ENCODE data around the gene YEATS2. TPM values are rescaled to one million over a fixed set of nuclear protein-coding genes. Genes with fewer than 3 reads are reported as not detected.

The YEATS2 gene
- polyA plus RNA-seq, 2 donors, result 5.8 to 9.0 TPM

DNA sequence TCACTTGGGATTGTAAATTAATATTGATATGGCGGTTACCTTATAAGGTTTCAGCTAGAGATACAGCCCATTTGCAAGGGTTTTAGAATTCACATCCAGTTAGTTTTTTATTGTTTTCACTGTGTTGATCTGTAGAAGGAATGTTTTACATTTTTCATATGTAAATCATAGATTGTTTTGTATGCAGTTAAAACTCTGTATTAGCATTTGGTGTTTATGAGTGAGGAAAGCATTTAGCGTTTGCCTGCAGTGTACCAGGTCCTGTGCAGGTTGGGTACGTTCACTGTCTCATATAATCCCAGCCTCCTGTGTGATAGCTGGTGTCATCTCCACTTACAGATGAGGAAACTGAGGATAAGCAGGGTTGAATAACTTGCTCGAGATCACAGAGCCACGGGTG is 104.0 kb downstream of the YEATS2 start:
- Histone ChIP-seq H3K4me1 (ENCODE audit: control insufficient read depth in 2 of 2, insufficient read depth in 2 of 2, low read length in 1 of 2) (no peaks in the 10 kb centered on the region), H3K36me3 (ENCODE audit: control insufficient read depth in 2 of 2, insufficient read depth in 2 of 2, low read length in 1 of 2) (peaks cover 16 to 44% of the 10 kb centered on the region in 2 donors)
- WGBS, 2 donors, result 88 to 96% methylated on average over 5 of the region's 5 CpGs

GRCh38 chr3:183802989-183803388 is 105.4 kb downstream of the YEATS2 start:
- WGBS, 2 donors, result 67 to 71% methylated on average over 6 of the region's 6 CpGs
- no peaks in the 10 kb centered on the region for H3K27me3 ChIP-seq (ENCODE audit: control insufficient read depth in 1 of 2, insufficient read depth in 2 of 2, low read length in 2 of 2)
- no peak overlapping the region for H3K4me3 ChIP-seq (ENCODE audit: low read depth in 1 of 2, low read length in 2 of 2)
- H3K27ac ChIP-seq (ENCODE audit: low read depth in 2 of 2, low read length in 1 of 2), result no peak overlapping the region
- no peaks in the 10 kb centered on the region for H3K9me3 ChIP-seq (ENCODE audit: control insufficient read depth in 2 of 2, insufficient read depth in 1 of 2, low read depth in 1 of 2, low read length in 1 of 2)
- peaks cover 12 to 48% of the 10 kb centered on the region in 2 donors for H3K36me3 ChIP-seq (ENCODE audit: control insufficient read depth in 2 of 2, insufficient read depth in 2 of 2, low read length in 1 of 2)
- no peaks in the 10 kb centered on the region for H3K4me1 ChIP-seq (ENCODE audit: control insufficient read depth in 2 of 2, insufficient read depth in 2 of 2, low read length in 1 of 2)

More for the DNA sequence above, 104.0 kb downstream of the YEATS2 start:
- no peak overlapping the region for H3K27ac ChIP-seq (ENCODE audit: low read depth in 2 of 2, low read length in 1 of 2)
- H3K9me3 ChIP-seq (ENCODE audit: control insufficient read depth in 2 of 2, insufficient read depth in 1 of 2, low read depth in 1 of 2, low read length in 1 of 2), result no peaks in the 10 kb centered on the region
- no peaks in the 10 kb centered on the region for H3K27me3 ChIP-seq (ENCODE audit: control insufficient read depth in 1 of 2, insufficient read depth in 2 of 2, low read length in 2 of 2)
- no peak overlapping the region for H3K4me3 ChIP-seq (ENCODE audit: low read depth in 1 of 2, low read length in 2 of 2)

DNA sequence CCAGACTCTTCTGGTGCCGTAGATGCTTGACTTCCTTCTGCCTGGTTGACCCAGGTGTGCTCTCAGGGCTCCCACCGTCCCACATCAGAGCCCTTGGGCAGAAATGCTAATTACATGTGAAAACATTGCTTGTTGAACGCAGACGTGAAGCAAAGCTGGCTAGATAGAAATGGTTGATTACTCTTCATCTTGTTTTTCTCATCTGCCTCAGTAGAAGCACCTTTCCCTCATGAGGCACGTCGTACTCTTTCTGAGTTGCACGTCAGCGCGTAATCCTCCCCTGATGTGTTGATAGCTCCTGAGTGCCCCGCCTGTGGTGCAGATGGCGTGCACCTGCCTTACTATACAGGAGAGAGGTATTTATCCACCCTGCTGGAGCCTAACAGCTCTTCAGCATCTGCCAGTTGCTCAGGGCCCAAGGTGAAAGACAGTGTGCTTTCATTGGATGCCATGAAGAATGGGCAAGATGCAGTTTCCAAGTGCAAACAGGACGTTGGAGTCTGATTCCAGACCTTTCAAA is 109.7 kb downstream of the YEATS2 start:
- Histone ChIP-seq H3K27me3 (ENCODE audit: control insufficient read depth in 1 of 2, insufficient read depth in 2 of 2, low read length in 2 of 2) (no peaks in the 10 kb centered on the region), H3K4me1 (ENCODE audit: control insufficient read depth in 2 of 2, insufficient read depth in 2 of 2, low read length in 1 of 2) (no peaks in the 10 kb centered on the region), H3K9me3 (ENCODE audit: control insufficient read depth in 2 of 2, insufficient read depth in 1 of 2, low read depth in 1 of 2, low read length in 1 of 2) (no peaks in the 10 kb centered on the region), H3K36me3 (ENCODE audit: control insufficient read depth in 2 of 2, insufficient read depth in 2 of 2, low read length in 1 of 2) (peaks cover 15 to 52% of the 10 kb centered on the region in 2 donors), H3K4me3 (ENCODE audit: low read depth in 1 of 2, low read length in 2 of 2) (no peak overlapping the region), H3K27ac (ENCODE audit: low read depth in 2 of 2, low read length in 1 of 2) (no peak overlapping the region)
- 93% methylated on average over 12 of the region's 12 CpGs for WGBS, 2 donors

DNA sequence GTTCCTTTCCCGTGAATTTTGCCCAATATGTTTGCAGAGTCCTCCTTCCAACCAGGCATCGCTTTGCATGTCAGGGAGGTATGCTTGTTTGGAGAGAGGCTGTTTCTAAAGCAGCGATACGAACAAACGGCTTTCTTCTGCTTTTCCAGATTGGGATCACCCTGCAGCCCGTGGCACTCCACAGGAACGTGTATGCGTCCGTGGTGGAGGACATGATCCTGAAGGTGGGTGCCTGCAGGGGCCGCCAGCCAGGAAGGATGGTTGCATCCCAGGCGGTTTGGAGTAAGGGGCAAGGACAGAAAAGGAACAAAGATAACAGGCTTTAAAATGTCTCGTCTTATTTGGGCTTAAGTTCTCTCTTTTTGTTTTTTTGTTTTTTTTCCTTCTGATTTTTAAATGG is 110.3 kb downstream of the YEATS2 start:
- Histone ChIP-seq H3K27me3 (ENCODE audit: control insufficient read depth in 1 of 2, insufficient read depth in 2 of 2, low read length in 2 of 2) (no peaks in the 10 kb centered on the region), H3K4me1 (ENCODE audit: control insufficient read depth in 2 of 2, insufficient read depth in 2 of 2, low read length in 1 of 2) (no peaks in the 10 kb centered on the region), H3K27ac (ENCODE audit: low read depth in 2 of 2, low read length in 1 of 2) (no peak overlapping the region), H3K4me3 (ENCODE audit: low read depth in 1 of 2, low read length in 2 of 2) (no peak overlapping the region), H3K9me3 (ENCODE audit: control insufficient read depth in 2 of 2, insufficient read depth in 1 of 2, low read depth in 1 of 2, low read length in 1 of 2) (no peaks in the 10 kb centered on the region), H3K36me3 (ENCODE audit: control insufficient read depth in 2 of 2, insufficient read depth in 2 of 2, low read length in 1 of 2) (peaks cover 15 to 52% of the 10 kb centered on the region in 2 donors)
- 95% methylated on average over 12 of the region's 12 CpGs for WGBS, 2 donors

DNA sequence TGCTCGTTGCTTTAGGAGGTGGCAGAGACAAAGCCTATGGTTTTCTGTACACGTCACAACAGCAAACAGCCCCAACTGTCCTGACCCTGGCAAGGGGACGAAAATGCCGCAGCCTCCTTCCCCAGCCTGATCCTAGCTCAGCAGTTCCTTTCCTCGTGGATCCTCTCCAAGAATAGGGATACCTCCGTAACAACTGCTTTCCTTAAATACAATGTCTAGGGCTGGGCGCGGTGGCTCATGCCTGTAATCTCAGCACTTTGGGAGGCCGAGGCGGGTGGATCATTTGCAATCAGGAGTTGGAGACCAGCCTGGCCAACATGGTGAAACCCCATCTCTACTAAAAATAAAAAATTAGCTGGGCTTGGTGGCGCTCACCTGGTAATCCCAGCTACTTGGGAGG is 110.8 kb downstream of the YEATS2 start:
- Histone ChIP-seq H3K27ac (ENCODE audit: low read depth in 2 of 2, low read length in 1 of 2) (no peak overlapping the region), H3K9me3 (ENCODE audit: control insufficient read depth in 2 of 2, insufficient read depth in 1 of 2, low read depth in 1 of 2, low read length in 1 of 2) (no peaks in the 10 kb centered on the region), H3K4me3 (ENCODE audit: low read depth in 1 of 2, low read length in 2 of 2) (no peak overlapping the region), H3K36me3 (ENCODE audit: control insufficient read depth in 2 of 2, insufficient read depth in 2 of 2, low read length in 1 of 2) (peaks cover 15 to 52% of the 10 kb centered on the region in 2 donors), H3K27me3 (ENCODE audit: control insufficient read depth in 1 of 2, insufficient read depth in 2 of 2, low read length in 2 of 2) (no peaks in the 10 kb centered on the region), H3K4me1 (ENCODE audit: control insufficient read depth in 2 of 2, insufficient read depth in 2 of 2, low read length in 1 of 2) (no peaks in the 10 kb centered on the region)
- 93% methylated on average over 11 of the region's 11 CpGs for WGBS, 2 donors

GRCh38 chr3:183809270-183809669 is 111.7 kb downstream of the YEATS2 start:
- no peaks in the 10 kb centered on the region for H3K9me3 ChIP-seq (ENCODE audit: control insufficient read depth in 2 of 2, insufficient read depth in 1 of 2, low read depth in 1 of 2, low read length in 1 of 2)
- WGBS, 2 donors, result 68 to 82% methylated on average over 5 of the region's 5 CpGs

DNA sequence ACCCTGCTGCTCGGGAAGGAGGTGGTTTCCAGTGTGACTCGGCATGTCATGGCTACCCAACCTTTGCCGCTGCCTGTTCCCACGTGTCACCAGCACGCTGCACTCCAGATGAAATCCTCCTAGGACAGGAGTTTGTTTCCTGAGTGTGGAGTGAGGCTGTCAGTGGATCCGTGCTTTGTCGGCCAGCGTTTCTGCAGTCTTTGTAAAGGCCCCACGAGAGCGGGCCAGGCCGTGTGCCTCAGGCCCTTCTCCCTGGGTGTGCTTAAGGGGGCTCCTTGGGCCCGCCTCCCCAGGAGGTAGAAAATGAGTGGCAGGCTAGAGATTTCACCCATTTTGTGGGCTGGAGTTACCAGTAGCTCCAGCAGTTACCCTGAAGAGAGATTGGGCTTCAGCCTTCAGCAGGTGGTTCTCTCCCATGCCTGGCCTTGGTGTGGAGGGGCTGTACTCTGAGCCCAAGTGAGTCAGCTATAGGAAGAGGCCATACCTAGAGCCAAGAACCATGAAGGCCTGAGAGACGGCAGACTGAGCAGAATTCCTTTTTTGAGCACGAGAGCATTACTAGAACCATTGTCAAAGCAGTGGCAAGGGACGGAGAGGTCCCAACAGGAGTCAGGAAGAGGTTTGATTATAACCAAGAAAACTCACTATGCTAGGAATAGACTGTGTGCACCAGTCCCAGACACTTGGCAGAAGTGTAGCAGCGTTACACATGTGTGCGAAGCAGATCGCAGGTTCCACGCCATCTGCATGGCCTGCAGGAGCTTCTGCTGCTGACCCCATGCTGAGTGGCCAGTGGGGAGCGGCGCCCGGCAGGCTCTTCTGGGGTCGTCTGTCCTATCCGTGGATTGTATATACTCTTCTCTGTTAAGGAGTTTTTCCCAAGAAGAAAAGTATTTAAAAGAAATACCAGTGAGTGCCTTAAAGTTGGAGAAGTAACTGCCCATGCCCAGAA is 113.3 kb downstream of the YEATS2 start:
- Histone ChIP-seq H3K27me3 (ENCODE audit: control insufficient read depth in 1 of 2, insufficient read depth in 2 of 2, low read length in 2 of 2) (no peaks in the 10 kb centered on the region), H3K27ac (ENCODE audit: low read depth in 2 of 2, low read length in 1 of 2) (peak overlapping the region in 1 of 2 donors; percentile 23), H3K36me3 (ENCODE audit: control insufficient read depth in 2 of 2, insufficient read depth in 2 of 2, low read length in 1 of 2) (peaks cover 9 to 41% of the 10 kb centered on the region in 2 donors), H3K4me1 (ENCODE audit: control insufficient read depth in 2 of 2, insufficient read depth in 2 of 2, low read length in 1 of 2) (no peaks in the 10 kb centered on the region), H3K4me3 (ENCODE audit: low read depth in 1 of 2, low read length in 2 of 2) (no peak overlapping the region), H3K9me3 (ENCODE audit: control insufficient read depth in 2 of 2, insufficient read depth in 1 of 2, low read depth in 1 of 2, low read length in 1 of 2) (no peaks in the 10 kb centered on the region)
- WGBS, 2 donors, result 87 to 92% methylated on average over 24 of the region's 24 CpGs

More at GRCh38 chr3:183809270-183809669, 111.7 kb downstream of the YEATS2 start:
- no peak overlapping the region for H3K4me3 ChIP-seq (ENCODE audit: low read depth in 1 of 2, low read length in 2 of 2)
- H3K4me1 ChIP-seq (ENCODE audit: control insufficient read depth in 2 of 2, insufficient read depth in 2 of 2, low read length in 1 of 2), result no peaks in the 10 kb centered on the region
- no peaks in the 10 kb centered on the region for H3K27me3 ChIP-seq (ENCODE audit: control insufficient read depth in 1 of 2, insufficient read depth in 2 of 2, low read length in 2 of 2)
- no peak overlapping the region for H3K27ac ChIP-seq (ENCODE audit: low read depth in 2 of 2, low read length in 1 of 2)
- peaks cover 12 to 47% of the 10 kb centered on the region in 2 donors for H3K36me3 ChIP-seq (ENCODE audit: control insufficient read depth in 2 of 2, insufficient read depth in 2 of 2, low read length in 1 of 2)

DNA sequence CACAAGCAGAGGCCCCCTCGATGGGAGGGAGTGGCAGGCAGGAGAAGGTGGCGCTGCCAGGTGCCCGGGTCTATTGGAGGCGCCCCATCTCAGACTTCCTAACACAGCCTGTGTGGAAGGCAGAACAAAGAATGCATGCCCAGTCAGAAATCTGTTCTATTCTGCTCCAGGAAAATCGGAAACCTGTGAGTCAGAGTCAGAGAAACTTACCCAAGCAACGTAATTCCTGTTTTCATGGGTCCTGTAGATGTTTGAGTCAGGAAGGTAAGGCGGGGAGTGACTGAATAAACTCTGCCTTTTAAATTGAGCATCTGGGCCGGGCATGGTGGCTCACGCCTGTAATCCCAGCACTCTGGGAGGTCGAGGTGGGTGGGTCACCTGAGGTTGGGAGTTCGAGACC is 114.0 kb downstream of the YEATS2 start:
- Histone ChIP-seq H3K9me3 (ENCODE audit: control insufficient read depth in 2 of 2, insufficient read depth in 1 of 2, low read depth in 1 of 2, low read length in 1 of 2) (no peaks in the 10 kb centered on the region), H3K4me3 (ENCODE audit: low read depth in 1 of 2, low read length in 2 of 2) (no peak overlapping the region), H3K36me3 (ENCODE audit: control insufficient read depth in 2 of 2, insufficient read depth in 2 of 2, low read length in 1 of 2) (peaks cover 9 to 39% of the 10 kb centered on the region in 2 donors), H3K27me3 (ENCODE audit: control insufficient read depth in 1 of 2, insufficient read depth in 2 of 2, low read length in 2 of 2) (no peaks in the 10 kb centered on the region), H3K4me1 (ENCODE audit: control insufficient read depth in 2 of 2, insufficient read depth in 2 of 2, low read length in 1 of 2) (no peaks in the 10 kb centered on the region), H3K27ac (ENCODE audit: low read depth in 2 of 2, low read length in 1 of 2) (peak overlapping the region in 1 of 2 donors; percentile 23)
- WGBS, 2 donors, result 72 to 77% methylated on average over 11 of the region's 11 CpGs

GRCh38 chr3:183812761-183813445 is 115.3 kb downstream of the YEATS2 start:
- H3K27me3 ChIP-seq (ENCODE audit: control insufficient read depth in 1 of 2, insufficient read depth in 2 of 2, low read length in 2 of 2), result no peaks in the 10 kb centered on the region
- H3K9me3 ChIP-seq (ENCODE audit: control insufficient read depth in 2 of 2, insufficient read depth in 1 of 2, low read depth in 1 of 2, low read length in 1 of 2), result no peaks in the 10 kb centered on the region
- 42 to 62% methylated on average over 8 of the region's 8 CpGs for WGBS, 2 donors
- peak overlapping the region in 1 of 2 donors; percentile 61 for H3K27ac ChIP-seq (ENCODE audit: low read depth in 2 of 2, low read length in 1 of 2)
- H3K36me3 ChIP-seq (ENCODE audit: control insufficient read depth in 2 of 2, insufficient read depth in 2 of 2, low read length in 1 of 2), result peaks cover 9 to 32% of the 10 kb centered on the region in 2 donors
- H3K4me3 ChIP-seq (ENCODE audit: low read depth in 1 of 2, low read length in 2 of 2), result no peak overlapping the region
- no peaks in the 10 kb centered on the region for H3K4me1 ChIP-seq (ENCODE audit: control insufficient read depth in 2 of 2, insufficient read depth in 2 of 2, low read length in 1 of 2)

All from esophagus (tissue), 2 donors.